ENCODE data around the gene BRIP1.

BRIP1 gene

DNA sequence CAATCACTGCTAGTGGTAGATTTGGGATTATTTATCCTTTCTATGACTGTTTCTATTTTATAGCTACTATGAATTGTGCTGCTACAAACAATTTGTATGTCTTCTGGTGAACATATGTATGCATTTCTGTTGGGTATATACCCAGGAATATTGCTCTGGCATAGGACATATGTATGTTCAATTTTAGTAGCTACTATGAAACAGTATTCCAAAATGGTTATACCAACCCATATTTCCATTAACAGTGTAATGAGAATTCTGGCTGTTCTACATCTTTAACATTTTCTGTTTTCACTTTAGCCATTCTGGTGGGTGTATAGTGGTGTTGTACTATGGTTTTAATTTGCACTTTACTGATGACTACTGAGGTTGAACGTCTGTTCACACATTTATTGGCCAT, 214.7 kb downstream of the BRIP1 start:
- DNase-seq (ENCODE audit: low read depth): no peak
- no peak overlapping the region for H3K4me3 ChIP-seq (ENCODE audit: low read depth, low read length)
- TF ChIP-seq, protein P1, sequence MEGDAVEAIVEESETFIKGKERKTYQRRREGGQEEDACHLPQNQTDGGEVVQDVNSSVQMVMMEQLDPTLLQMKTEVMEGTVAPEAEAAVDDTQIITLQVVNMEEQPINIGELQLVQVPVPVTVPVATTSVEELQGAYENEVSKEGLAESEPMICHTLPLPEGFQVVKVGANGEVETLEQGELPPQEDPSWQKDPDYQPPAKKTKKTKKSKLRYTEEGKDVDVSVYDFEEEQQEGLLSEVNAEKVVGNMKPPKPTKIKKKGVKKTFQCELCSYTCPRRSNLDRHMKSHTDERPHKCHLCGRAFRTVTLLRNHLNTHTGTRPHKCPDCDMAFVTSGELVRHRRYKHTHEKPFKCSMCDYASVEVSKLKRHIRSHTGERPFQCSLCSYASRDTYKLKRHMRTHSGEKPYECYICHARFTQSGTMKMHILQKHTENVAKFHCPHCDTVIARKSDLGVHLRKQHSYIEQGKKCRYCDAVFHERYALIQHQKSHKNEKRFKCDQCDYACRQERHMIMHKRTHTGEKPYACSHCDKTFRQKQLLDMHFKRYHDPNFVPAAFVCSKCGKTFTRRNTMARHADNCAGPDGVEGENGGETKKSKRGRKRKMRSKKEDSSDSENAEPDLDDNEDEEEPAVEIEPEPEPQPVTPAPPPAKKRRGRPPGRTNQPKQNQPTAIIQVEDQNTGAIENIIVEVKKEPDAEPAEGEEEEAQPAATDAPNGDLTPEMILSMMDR (conservative IDR thresholded peaks at IDR 0.05; ENCODE audit: low read depth, low read length): no peak

DNA sequence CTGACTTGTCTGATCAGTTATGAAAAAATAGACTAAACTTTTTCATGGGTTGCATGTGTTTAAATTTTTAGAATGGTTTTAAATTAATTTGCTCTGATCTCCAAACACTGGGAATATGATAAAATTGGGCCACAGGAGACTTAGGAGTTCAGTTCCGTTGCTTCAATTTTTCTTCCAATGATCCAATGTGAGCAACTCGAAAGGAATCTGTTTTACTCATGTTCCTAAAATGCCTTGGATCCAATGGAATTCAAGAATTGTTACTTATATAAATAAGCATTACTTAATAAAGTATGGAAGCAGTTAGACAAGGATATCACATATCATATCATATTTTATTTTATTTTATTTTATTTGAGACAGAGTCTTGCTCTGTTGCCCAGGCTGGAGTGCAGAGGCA, 216.3 kb downstream of the BRIP1 start:
- no peak overlapping the region for H3K4me3 ChIP-seq (ENCODE audit: low read depth, low read length)
- DNase-seq (ENCODE audit: low read depth): peak; percentile 42
- TF ChIP-seq, protein P1 (conservative IDR thresholded peaks at IDR 0.05; ENCODE audit: low read depth, low read length): no peak

DNA sequence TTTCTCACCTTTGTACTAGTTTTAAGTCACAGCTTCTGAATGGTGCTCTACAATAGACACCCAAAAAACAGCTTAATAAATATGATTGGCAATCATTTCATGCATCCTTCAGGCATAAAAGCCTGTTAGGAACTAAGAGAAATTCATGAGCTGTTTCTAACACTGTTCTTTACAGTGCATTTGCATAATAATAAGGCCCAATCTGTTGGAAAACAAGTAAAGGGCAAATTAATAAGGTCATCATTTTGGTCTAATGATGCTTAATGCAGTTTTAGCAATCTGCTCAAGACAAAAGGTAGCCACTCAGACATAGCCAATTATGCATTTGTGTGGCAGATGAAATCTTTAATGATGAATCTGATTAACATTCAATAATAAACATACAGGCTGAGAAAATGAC, 216.8 kb downstream of the BRIP1 start:
- no peak for DNase-seq (ENCODE audit: low read depth)
- no peak overlapping the region for H3K4me3 ChIP-seq (ENCODE audit: low read depth, low read length)
- TF ChIP-seq, protein P1 (conservative IDR thresholded peaks at IDR 0.05; ENCODE audit: low read depth, low read length): no peak

DNA sequence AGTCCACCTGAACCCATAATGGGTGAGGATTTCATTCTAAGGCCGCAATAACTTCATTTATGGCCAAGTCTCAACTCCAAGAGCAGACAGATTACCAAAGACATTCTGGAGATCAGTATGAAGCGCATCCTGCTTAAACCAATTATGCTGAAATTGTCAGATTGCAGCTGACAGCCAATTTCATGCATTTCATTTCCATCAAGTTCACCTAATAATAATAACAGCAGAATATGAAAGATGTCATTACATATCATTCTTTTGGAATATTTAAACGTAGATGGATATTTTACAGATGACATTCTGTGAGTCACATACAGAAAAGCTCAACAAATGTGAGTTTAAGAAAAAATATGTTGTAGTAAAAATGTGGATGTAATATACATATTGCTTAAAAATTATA, 217.4 kb downstream of the BRIP1 start:
- H3K4me3 ChIP-seq (ENCODE audit: low read depth, low read length): no peak overlapping the region
- DNase-seq (ENCODE audit: low read depth): no peak
- TF ChIP-seq, protein P1 (conservative IDR thresholded peaks at IDR 0.05; ENCODE audit: low read depth, low read length): no peak

DNA sequence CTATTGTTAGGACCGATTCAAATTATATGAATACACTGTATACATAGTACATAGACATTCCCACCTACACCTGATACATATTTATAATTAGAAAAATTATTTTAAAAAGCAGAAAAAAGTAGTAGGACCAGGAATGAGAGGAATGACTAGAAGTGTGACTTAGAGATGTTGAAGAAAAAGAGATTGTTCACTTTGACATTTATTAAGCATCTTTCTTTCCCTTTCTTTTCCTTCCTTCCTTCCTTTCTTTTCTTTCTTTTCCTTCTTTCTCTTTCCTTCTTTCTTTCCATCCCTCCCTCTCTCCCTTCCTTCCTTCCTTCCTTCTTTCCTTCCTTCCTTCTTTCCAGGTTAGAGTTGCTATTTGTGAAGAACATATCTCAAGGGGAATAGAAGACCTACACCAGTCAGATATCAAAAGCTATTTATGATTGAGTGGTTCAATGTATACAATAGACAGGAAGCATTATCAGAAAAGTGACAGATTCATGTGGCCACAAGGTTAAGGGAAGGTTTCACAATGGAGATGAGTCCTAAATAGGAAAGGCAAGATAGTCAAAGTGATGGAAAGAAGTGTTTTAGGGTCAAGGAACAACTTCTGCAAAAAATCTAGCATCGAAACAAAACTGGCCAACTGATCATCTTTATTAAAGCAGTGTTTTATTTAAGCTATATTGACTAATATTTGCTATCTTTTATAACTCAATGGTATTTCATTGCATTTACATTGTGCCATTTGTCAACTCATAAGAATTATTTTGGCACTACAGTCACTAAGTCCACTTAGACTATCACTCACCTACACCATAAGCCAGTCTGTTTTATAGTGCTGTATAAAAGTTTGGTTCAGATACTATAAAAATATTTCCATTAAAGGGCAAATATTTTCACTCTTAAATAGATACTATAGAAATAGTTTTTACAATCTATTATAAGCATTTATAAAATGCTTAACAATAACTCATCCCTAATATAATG, 218.2 kb downstream of the BRIP1 start:
- TF ChIP-seq, protein P1 (conservative IDR thresholded peaks at IDR 0.05; ENCODE audit: low read depth, low read length): no peak
- H3K4me3 ChIP-seq (ENCODE audit: low read depth, low read length): no peak overlapping the region
- DNase-seq (ENCODE audit: low read depth): no peak

DNA sequence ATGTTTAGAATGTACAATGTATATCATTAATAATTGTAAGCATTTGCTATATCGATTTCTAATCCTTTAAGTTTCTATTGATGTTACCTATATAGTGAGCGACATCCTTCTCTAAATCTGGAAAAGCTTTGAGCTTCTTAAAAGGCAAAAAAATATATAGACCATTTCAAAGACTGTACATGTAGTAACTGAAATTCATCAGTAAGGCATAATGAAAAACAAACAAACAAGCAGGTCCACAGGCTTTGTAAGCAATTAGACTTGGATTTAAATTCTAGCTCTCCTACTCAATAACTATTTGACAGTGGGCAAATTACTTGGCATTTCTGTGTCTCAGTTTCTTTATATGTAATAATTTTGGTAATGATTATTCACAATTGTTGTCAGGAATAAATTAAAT, 220.6 kb downstream of the BRIP1 start:
- no peak for DNase-seq (ENCODE audit: low read depth)
- H3K4me3 ChIP-seq (ENCODE audit: low read depth, low read length): no peak overlapping the region
- TF ChIP-seq, protein P1 (conservative IDR thresholded peaks at IDR 0.05; ENCODE audit: low read depth, low read length): no peak

DNA sequence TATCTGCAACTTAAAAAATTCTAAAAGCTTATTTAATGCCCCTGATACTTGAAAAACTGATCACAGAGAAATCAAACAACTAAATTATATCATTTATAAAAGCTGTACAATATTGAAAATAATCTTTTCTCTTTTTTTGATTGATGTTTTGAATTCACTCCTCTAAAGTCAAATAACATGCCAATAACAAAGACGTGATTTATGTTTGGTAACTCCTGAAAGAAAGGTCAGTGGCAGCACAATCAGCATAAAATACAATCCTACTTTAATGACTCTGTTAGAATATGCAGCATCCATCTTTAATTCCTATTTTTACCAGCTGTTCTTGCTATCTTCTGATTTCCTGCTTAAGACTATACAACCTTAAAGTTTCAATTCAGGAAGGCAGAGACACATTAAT, 221.6 kb downstream of the BRIP1 start:
- DNase-seq (ENCODE audit: low read depth): no peak
- H3K4me3 ChIP-seq (ENCODE audit: low read depth, low read length): no peak overlapping the region
- TF ChIP-seq, protein P1 (conservative IDR thresholded peaks at IDR 0.05; ENCODE audit: low read depth, low read length): no peak

All from choroid plexus epithelial cell (primary cell).